ENCODE data around the gene DAB2IP.

DAB2IP gene

GRCh38 chr9:121742923-121743322 is 91.5 kb downstream of the DAB2IP start:
- 79 to 83% methylated on average over 3 of the region's 3 CpGs for WGBS, 2 experiments
- no peaks in the 10 kb centered on the region for H3K27me3 ChIP-seq (ENCODE audit: control insufficient read depth, insufficient read depth, low read length, poor library complexity, severe bottlenecking)
- H3K36me3 ChIP-seq (ENCODE audit: control insufficient read depth, insufficient read depth, low read length), result no peaks in the 10 kb centered on the region
- no peak overlapping the region for H3K27ac ChIP-seq (ENCODE audit: insufficient read depth, low read depth, low read length, poor library complexity, severe bottlenecking)
- H3K4me1 ChIP-seq (ENCODE audit: control insufficient read depth, insufficient read depth, low read length), result peaks cover 46% of the 10 kb centered on the region
- H3K9me3 ChIP-seq (ENCODE audit: control insufficient read depth, low read length), result no peaks in the 10 kb centered on the region
- no peak overlapping the region for H3K4me3 ChIP-seq (ENCODE audit: insufficient read depth, low read depth, low read length)

GRCh38 chr9:121743441-121744001 is 92.1 kb downstream of the DAB2IP start:
- no peaks in the 10 kb centered on the region for H3K36me3 ChIP-seq (ENCODE audit: control insufficient read depth, insufficient read depth, low read length)
- no peaks in the 10 kb centered on the region for H3K27me3 ChIP-seq (ENCODE audit: control insufficient read depth, insufficient read depth, low read length, poor library complexity, severe bottlenecking)
- peak overlapping the region; percentile 19 for H3K27ac ChIP-seq (ENCODE audit: insufficient read depth, low read depth, low read length, poor library complexity, severe bottlenecking)
- peaks cover 51% of the 10 kb centered on the region for H3K4me1 ChIP-seq (ENCODE audit: control insufficient read depth, insufficient read depth, low read length)
- no peaks in the 10 kb centered on the region for H3K9me3 ChIP-seq (ENCODE audit: control insufficient read depth, low read length)
- WGBS, 2 experiments, result 16 to 20% methylated on average over 15 of the region's 15 CpGs
- no peak overlapping the region for H3K4me3 ChIP-seq (ENCODE audit: insufficient read depth, low read depth, low read length)

GRCh38 chr9:121744002-121744686 is 92.7 kb downstream of the DAB2IP start:
- no peak overlapping the region for H3K27ac ChIP-seq (ENCODE audit: insufficient read depth, low read depth, low read length, poor library complexity, severe bottlenecking)
- no peaks in the 10 kb centered on the region for H3K36me3 ChIP-seq (ENCODE audit: control insufficient read depth, insufficient read depth, low read length)
- WGBS, 2 experiments, result 45 to 49% methylated on average over 11 of the region's 11 CpGs
- peaks cover 57% of the 10 kb centered on the region for H3K4me1 ChIP-seq (ENCODE audit: control insufficient read depth, insufficient read depth, low read length)
- H3K4me3 ChIP-seq (ENCODE audit: insufficient read depth, low read depth, low read length), result no peak overlapping the region
- no peaks in the 10 kb centered on the region for H3K27me3 ChIP-seq (ENCODE audit: control insufficient read depth, insufficient read depth, low read length, poor library complexity, severe bottlenecking)
- no peaks in the 10 kb centered on the region for H3K9me3 ChIP-seq (ENCODE audit: control insufficient read depth, low read length)

GRCh38 chr9:121744687-121745395 is 93.4 kb downstream of the DAB2IP start:
- Histone ChIP-seq H3K9me3 (ENCODE audit: control insufficient read depth, low read length) (no peaks in the 10 kb centered on the region), H3K36me3 (ENCODE audit: control insufficient read depth, insufficient read depth, low read length) (no peaks in the 10 kb centered on the region), H3K27me3 (ENCODE audit: control insufficient read depth, insufficient read depth, low read length, poor library complexity, severe bottlenecking) (no peaks in the 10 kb centered on the region), H3K4me1 (ENCODE audit: control insufficient read depth, insufficient read depth, low read length) (peaks cover 60% of the 10 kb centered on the region), H3K27ac (ENCODE audit: insufficient read depth, low read depth, low read length, poor library complexity, severe bottlenecking) (no peak overlapping the region), H3K4me3 (ENCODE audit: insufficient read depth, low read depth, low read length) (no peak overlapping the region)
- 75 to 78% methylated on average over 11 of the region's 11 CpGs for WGBS, 2 experiments

GRCh38 chr9:121745396-121745695 is 93.9 kb downstream of the DAB2IP start:
- H3K9me3 ChIP-seq (ENCODE audit: control insufficient read depth, low read length), result no peaks in the 10 kb centered on the region
- 91 to 95% methylated on average over 4 of the region's 4 CpGs for WGBS, 2 experiments
- no peak overlapping the region for H3K4me3 ChIP-seq (ENCODE audit: insufficient read depth, low read depth, low read length)
- no peaks in the 10 kb centered on the region for H3K27me3 ChIP-seq (ENCODE audit: control insufficient read depth, insufficient read depth, low read length, poor library complexity, severe bottlenecking)
- H3K4me1 ChIP-seq (ENCODE audit: control insufficient read depth, insufficient read depth, low read length), result peaks cover 60% of the 10 kb centered on the region
- H3K36me3 ChIP-seq (ENCODE audit: control insufficient read depth, insufficient read depth, low read length), result no peaks in the 10 kb centered on the region
- H3K27ac ChIP-seq (ENCODE audit: insufficient read depth, low read depth, low read length, poor library complexity, severe bottlenecking), result no peak overlapping the region

- peaks cover 64% of the 10 kb centered on the region for H3K4me1 ChIP-seq (ENCODE audit: control insufficient read depth, insufficient read depth, low read length)
- no peaks in the 10 kb centered on the region for H3K36me3 ChIP-seq (ENCODE audit: control insufficient read depth, insufficient read depth, low read length)
- H3K4me3 ChIP-seq (ENCODE audit: insufficient read depth, low read depth, low read length), result no peak overlapping the region
- H3K27me3 ChIP-seq (ENCODE audit: control insufficient read depth, insufficient read depth, low read length, poor library complexity, severe bottlenecking), result no peaks in the 10 kb centered on the region
- 92 to 97% methylated on average over 4 to 5 of the region's 5 CpGs for WGBS, 2 experiments
- no peaks in the 10 kb centered on the region for H3K9me3 ChIP-seq (ENCODE audit: control insufficient read depth, low read length)
- H3K27ac ChIP-seq (ENCODE audit: insufficient read depth, low read depth, low read length, poor library complexity, severe bottlenecking), result no peak overlapping the region
Observed at GRCh38 chr9:121746411-121746810, 95.0 kb downstream of the DAB2IP start.

GRCh38 chr9:121746866-121747265 is 95.4 kb downstream of the DAB2IP start:
- Histone ChIP-seq H3K36me3 (ENCODE audit: control insufficient read depth, insufficient read depth, low read length) (no peaks in the 10 kb centered on the region), H3K27me3 (ENCODE audit: control insufficient read depth, insufficient read depth, low read length, poor library complexity, severe bottlenecking) (no peaks in the 10 kb centered on the region), H3K9me3 (ENCODE audit: control insufficient read depth, low read length) (no peaks in the 10 kb centered on the region), H3K4me1 (ENCODE audit: control insufficient read depth, insufficient read depth, low read length) (peaks cover 62% of the 10 kb centered on the region), H3K4me3 (ENCODE audit: insufficient read depth, low read depth, low read length) (no peak overlapping the region), H3K27ac (ENCODE audit: insufficient read depth, low read depth, low read length, poor library complexity, severe bottlenecking) (no peak overlapping the region)
- 87 to 90% methylated on average over 1 of the region's 1 CpG for WGBS, 2 experiments

- no peaks in the 10 kb centered on the region for H3K27me3 ChIP-seq (ENCODE audit: control insufficient read depth, insufficient read depth, low read length, poor library complexity, severe bottlenecking)
- H3K4me3 ChIP-seq (ENCODE audit: insufficient read depth, low read depth, low read length), result no peak overlapping the region
- H3K36me3 ChIP-seq (ENCODE audit: control insufficient read depth, insufficient read depth, low read length), result no peaks in the 10 kb centered on the region
- no peak overlapping the region for H3K27ac ChIP-seq (ENCODE audit: insufficient read depth, low read depth, low read length, poor library complexity, severe bottlenecking)
- 88 to 94% methylated on average over 6 of the region's 6 CpGs for WGBS, 2 experiments
- peaks cover 58% of the 10 kb centered on the region for H3K4me1 ChIP-seq (ENCODE audit: control insufficient read depth, insufficient read depth, low read length)
- H3K9me3 ChIP-seq (ENCODE audit: control insufficient read depth, low read length), result no peaks in the 10 kb centered on the region
Observed at GRCh38 chr9:121748074-121748473, 96.6 kb downstream of the DAB2IP start.

- Histone ChIP-seq H3K27ac (ENCODE audit: insufficient read depth, low read depth, low read length, poor library complexity, severe bottlenecking) (no peak overlapping the region), H3K27me3 (ENCODE audit: control insufficient read depth, insufficient read depth, low read length, poor library complexity, severe bottlenecking) (no peaks in the 10 kb centered on the region), H3K4me3 (ENCODE audit: insufficient read depth, low read depth, low read length) (no peak overlapping the region), H3K36me3 (ENCODE audit: control insufficient read depth, insufficient read depth, low read length) (no peaks in the 10 kb centered on the region), H3K9me3 (ENCODE audit: control insufficient read depth, low read length) (no peaks in the 10 kb centered on the region), H3K4me1 (ENCODE audit: control insufficient read depth, insufficient read depth, low read length) (peaks cover 53% of the 10 kb centered on the region)
- WGBS, 2 experiments, result 86 to 90% methylated on average over 11 of the region's 11 CpGs
Observed at GRCh38 chr9:121748727-121749423, 97.4 kb downstream of the DAB2IP start.

GRCh38 chr9:121749614-121750013 is 98.2 kb downstream of the DAB2IP start:
- Histone ChIP-seq H3K4me1 (ENCODE audit: control insufficient read depth, insufficient read depth, low read length) (peaks cover 52% of the 10 kb centered on the region), H3K4me3 (ENCODE audit: insufficient read depth, low read depth, low read length) (no peak overlapping the region), H3K27me3 (ENCODE audit: control insufficient read depth, insufficient read depth, low read length, poor library complexity, severe bottlenecking) (no peaks in the 10 kb centered on the region), H3K27ac (ENCODE audit: insufficient read depth, low read depth, low read length, poor library complexity, severe bottlenecking) (no peak overlapping the region), H3K9me3 (ENCODE audit: control insufficient read depth, low read length) (no peaks in the 10 kb centered on the region), H3K36me3 (ENCODE audit: control insufficient read depth, insufficient read depth, low read length) (no peaks in the 10 kb centered on the region)
- WGBS, 2 experiments, result 94 to 95% methylated on average over 10 of the region's 10 CpGs

Data from ectodermal cell (in vitro differentiated cells).